Left cardiac atrium (tissue), 4 donors: ENCODE results near the gene ADAMTS15. TPM values are rescaled to one million over a fixed set of nuclear protein-coding genes. Genes with fewer than 3 reads are reported as not detected.
A peak's percentile ranks its signal among the peaks of the same experiment; 100 is the strongest.

Experiments used
- ATAC-seq, 2 donors: fragments of 200-7000 bp; cut with Tn5 transposase; one replicate each; pipeline ENCODE4 v1.9.1; 2020; ENCODE audit warnings: mild to moderate bottlenecking in 2 of 2, moderate library complexity in 2 of 2
- DNase-seq: peaks from one replicate; pipeline ENCODE4 v3.0.0-alpha.2; 2020
- intact Hi-C, 2 donors: fragments of 100-400 bp; cut with DNase I; formaldehyde crosslinking; loops; one replicate each; pipeline versions ENCODE4 v1.14.1 to v1.15.1; 2022 to 2023
- total RNA-seq, 2 donors: library from RNA; stranded (reverse); fragmentation: NEBNext Ultra II Directional; extraction: Animal tissue kit (Norgen Biotek cat#: 25700); gene quantifications; one replicate each; pipeline ENCODE4 v1.2.1, GENCODE V29; 2021
- donor health status: DM: no; HTN: yes; CAD: no.
- donor health status: DM: no; HTN: yes; CAD: no; lungs with severe emphysema.
- donor health status: DM: yes; HTN: yes; CAD: no.
- donor health status: Dilated cardiomyopathy.

The ADAMTS15 gene
- total RNA-seq, 2 donors from 2014 or later, result 29.8 to 32.0 TPM

- no peak for DNase-seq
- ATAC-seq, result peak in 1 of 2 donors; percentile 3
These were observed 38.0 kb downstream of the ADAMTS15 start for GRCh38 chr11:130486391-130486836.

GRCh38 chr11:130486987-130487923 lies 38.8 kb downstream of the ADAMTS15 start:
- intact Hi-C loops, result no loop called here
- peak; percentile 35 to 45 for ATAC-seq
- DNase-seq, result peak; percentile 52

More at GRCh38 chr11:130486391-130486836, 38.0 kb downstream of the ADAMTS15 start:
- intact Hi-C loops, result no loop called here

GRCh38 chr11:130487924-130488815 lies 39.7 kb downstream of the ADAMTS15 start:
- intact Hi-C loops, result no loop called here
- ATAC-seq, result peak; percentile 68 to 81
- DNase-seq, result peak; percentile 65

GRCh38 chr11:130488848-130489584 lies 40.6 kb downstream of the ADAMTS15 start:
- intact Hi-C loops, result no loop called here
- no peak for DNase-seq
- ATAC-seq, result no peak

GRCh38 chr11:130489716-130490115 lies 41.3 kb downstream of the ADAMTS15 start:
- no peak for ATAC-seq
- no peak for DNase-seq
- intact Hi-C loops, result no loop called here

- DNase-seq (no peak), ATAC-seq (no peak)
- intact Hi-C loops, result no loop called here
These were observed 42.4 kb downstream of the ADAMTS15 start for GRCh38 chr11:130490682-130491449.

- intact Hi-C loops, result no loop called here
- ATAC-seq, result no peak
- DNase-seq, result no peak
These were observed 49.7 kb downstream of the ADAMTS15 start for GRCh38 chr11:130498181-130498580.

- ATAC-seq, result no peak
- no peak for DNase-seq
- intact Hi-C loops, result no loop called here
These were observed 51.4 kb downstream of the ADAMTS15 start for GRCh38 chr11:130499828-130500227.

GRCh38 chr11:130504317-130504716 lies 55.9 kb downstream of the ADAMTS15 start:
- no peak for ATAC-seq
- intact Hi-C loops, result no loop called here

GRCh38 chr11:130508913-130509312 lies 60.5 kb downstream of the ADAMTS15 start:
- DNase-seq (no peak), ATAC-seq (no peak)
- intact Hi-C loops, result no loop called here

More at GRCh38 chr11:130504317-130504716, 55.9 kb downstream of the ADAMTS15 start:
- no peak for DNase-seq

GRCh38 chr11:130509942-130510341 lies 61.5 kb downstream of the ADAMTS15 start:
- intact Hi-C loops, result no loop called here
- ATAC-seq (no peak), DNase-seq (no peak)

- no peak for DNase-seq
- intact Hi-C loops, result no loop called here
- ATAC-seq, result peak; percentile 23 to 57
These were observed 62.1 kb downstream of the ADAMTS15 start for GRCh38 chr11:130510407-130511006.

- DNase-seq, result no peak
- intact Hi-C loops, result no loop called here
- peak in 1 of 2 donors; percentile 16 for ATAC-seq
These were observed 63.3 kb downstream of the ADAMTS15 start for GRCh38 chr11:130511765-130512164.

- no peak for DNase-seq
- ATAC-seq, result no peak
- intact Hi-C loops, result no loop called here
These were observed 64.2 kb downstream of the ADAMTS15 start for GRCh38 chr11:130512662-130513061.

- DNase-seq (peak; percentile 75), ATAC-seq (peak; percentile 92 to 94)
- intact Hi-C loops, result no loop called here
These were observed 64.7 kb downstream of the ADAMTS15 start for GRCh38 chr11:130513132-130513531.

GRCh38 chr11:130514316-130514715 lies 65.9 kb downstream of the ADAMTS15 start:
- intact Hi-C loops, result no loop called here
- no peak for ATAC-seq
- DNase-seq, result no peak

- intact Hi-C loops, result no loop called here
- ATAC-seq (no peak), DNase-seq (no peak)
These were observed 66.4 kb downstream of the ADAMTS15 start for GRCh38 chr11:130514851-130515250.
